Right lobe of liver (tissue), 4 donors: Measurements from ENCODE around the gene BACH2.

Experiments
- POLR2A ChIP-seq: fragments of 450-650 bp; IDR thresholded peaks from one replicate; pipeline ENCODE4 v1.6.1; 2017; ENCODE audit warnings: antibody characterized with exemption, mild to moderate bottlenecking
- TF ChIP-seq, protein P1 (sequence below), 4 donors: fragments of 200-600 bp in 3 of 4; fragments of 450-650 bp in 1 of 4; IDR thresholded peaks; one replicate each; pipeline versions ENCODE4 v1.5.1 to v1.8.0; 2016 to 2022; ENCODE audit warnings: antibody characterized with exemption in 4 of 4, mild to moderate bottlenecking in 2 of 4
- donor health status: DM: no; HTN: no; CAD: no.
- donor health status: DM: no; HTN: no; CAD: no.
- donor health status: DM: no; HTN: yes; CAD: no.

DNA sequence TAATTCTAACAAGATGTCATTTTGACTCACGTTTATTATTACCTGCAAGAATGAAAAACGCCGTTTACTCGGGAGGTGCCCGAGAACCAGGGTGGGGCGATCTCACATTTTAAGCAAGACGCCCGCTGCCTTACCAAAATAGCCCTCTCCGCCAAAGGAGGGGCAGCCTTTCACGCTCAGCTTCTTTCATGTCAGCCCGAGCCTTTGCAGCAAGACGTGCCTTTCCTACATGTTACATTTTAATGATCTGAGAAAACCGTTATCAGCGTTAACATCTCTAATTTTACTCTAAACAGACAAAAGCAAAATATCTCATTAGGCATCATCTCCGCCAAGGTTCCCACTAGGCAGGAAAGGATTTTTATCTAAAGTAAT, 2.0 kb downstream of the BACH2 start:
- TF ChIP-seq, protein P1, sequence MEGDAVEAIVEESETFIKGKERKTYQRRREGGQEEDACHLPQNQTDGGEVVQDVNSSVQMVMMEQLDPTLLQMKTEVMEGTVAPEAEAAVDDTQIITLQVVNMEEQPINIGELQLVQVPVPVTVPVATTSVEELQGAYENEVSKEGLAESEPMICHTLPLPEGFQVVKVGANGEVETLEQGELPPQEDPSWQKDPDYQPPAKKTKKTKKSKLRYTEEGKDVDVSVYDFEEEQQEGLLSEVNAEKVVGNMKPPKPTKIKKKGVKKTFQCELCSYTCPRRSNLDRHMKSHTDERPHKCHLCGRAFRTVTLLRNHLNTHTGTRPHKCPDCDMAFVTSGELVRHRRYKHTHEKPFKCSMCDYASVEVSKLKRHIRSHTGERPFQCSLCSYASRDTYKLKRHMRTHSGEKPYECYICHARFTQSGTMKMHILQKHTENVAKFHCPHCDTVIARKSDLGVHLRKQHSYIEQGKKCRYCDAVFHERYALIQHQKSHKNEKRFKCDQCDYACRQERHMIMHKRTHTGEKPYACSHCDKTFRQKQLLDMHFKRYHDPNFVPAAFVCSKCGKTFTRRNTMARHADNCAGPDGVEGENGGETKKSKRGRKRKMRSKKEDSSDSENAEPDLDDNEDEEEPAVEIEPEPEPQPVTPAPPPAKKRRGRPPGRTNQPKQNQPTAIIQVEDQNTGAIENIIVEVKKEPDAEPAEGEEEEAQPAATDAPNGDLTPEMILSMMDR (IDR thresholded peaks at IDR 0.05): no peak
- TF ChIP-seq POLR2A: no peak
